Activated naive CD4-positive, alpha-beta T cell treated with anti-CD3 and anti-CD28 coated beads, Interleukin-2, amount 50 U/mL, for 72 hours (primary cell): Measurements from ENCODE around the gene CNTNAP5. TPM values are rescaled to one million over a fixed set of nuclear protein-coding genes. Genes with fewer than 3 reads are reported as not detected.

Experiments used
- ATAC-seq, 2 donors: fragments of 150-1000 bp; cut with Tn5 transposase; 2 replicates each; pipeline ENCODE4 v1.10.0; 2021; ENCODE audit warnings: mild to moderate bottlenecking in 2 of 2, moderate library complexity in 2 of 2
- DNase-seq, 2 donors: peaks; one replicate each; pipeline ENCODE4 v3.0.0; 2021 to 2022; ENCODE audit warnings: low spot score in 2 of 2
- H3K27ac Mint-ChIP-seq, 2 donors: one replicate each; pipeline ENCODE4 v1.8.0; 2022; ENCODE audit warnings: mild to moderate bottlenecking in 2 of 2, mixed read lengths in 2 of 2
- H3K36me3 Mint-ChIP-seq, 2 donors: one replicate each; pipeline ENCODE4 v1.8.0; 2022; ENCODE audit warnings: mixed read lengths in 2 of 2
- H3K9me3 Mint-ChIP-seq, 2 donors: one replicate each; pipeline ENCODE4 v1.8.0; 2022; ENCODE audit warnings: mixed read lengths in 2 of 2
- total RNA-seq, 2 donors: library from RNA; stranded (reverse); gene quantifications; one replicate each; pipeline ENCODE4 v1.2.3, GENCODE V29; 2022

The CNTNAP5 gene
- total RNA-seq, 2 donors from 2014 or later, result not detected

DNA sequence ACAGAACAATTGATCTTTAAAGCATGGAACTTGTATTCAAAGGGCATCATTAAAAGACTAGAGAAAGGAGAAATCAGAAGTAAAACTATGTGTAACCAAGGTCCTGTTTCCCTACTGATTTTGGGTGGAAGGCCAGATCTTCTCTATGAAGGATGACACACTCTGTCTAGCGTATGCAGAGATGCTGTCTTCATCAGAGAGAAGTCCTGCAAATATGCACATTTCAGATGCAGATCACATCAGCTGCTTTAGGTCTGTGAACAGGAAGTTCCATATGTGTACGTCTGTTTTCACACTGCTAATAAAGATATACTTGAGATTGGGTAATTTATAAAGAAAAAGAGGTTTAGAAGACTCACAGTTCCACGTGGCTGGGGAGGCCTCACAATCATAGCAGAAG lies 857.3 kb downstream of the CNTNAP5 start:
- Mint-ChIP-seq H3K9me3 (peaks cover 7 to 26% of the 10 kb centered on the region in 2 donors), H3K27ac (no peak overlapping the region), H3K36me3 (no peaks in the 10 kb centered on the region)
- ATAC-seq (no peak), DNase-seq (no peak)

DNA sequence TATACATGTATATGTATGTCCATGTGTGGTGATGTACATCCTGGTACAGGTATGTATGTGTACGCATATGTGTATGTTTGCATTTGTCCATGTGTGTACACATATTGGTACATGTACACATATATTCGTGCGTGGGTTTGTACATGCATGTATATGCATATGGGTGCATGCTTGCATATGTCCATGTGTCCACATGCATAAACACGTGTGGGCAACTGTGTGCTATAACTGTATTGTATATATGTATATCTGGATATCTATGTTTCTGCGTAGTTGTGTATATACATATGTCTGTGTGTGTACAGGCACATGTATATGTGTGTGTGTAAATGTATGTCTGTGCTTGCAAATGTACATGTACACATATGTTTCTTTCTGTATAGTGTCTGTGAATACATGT lies 858.5 kb downstream of the CNTNAP5 start:
- ATAC-seq, result no peak

DNA sequence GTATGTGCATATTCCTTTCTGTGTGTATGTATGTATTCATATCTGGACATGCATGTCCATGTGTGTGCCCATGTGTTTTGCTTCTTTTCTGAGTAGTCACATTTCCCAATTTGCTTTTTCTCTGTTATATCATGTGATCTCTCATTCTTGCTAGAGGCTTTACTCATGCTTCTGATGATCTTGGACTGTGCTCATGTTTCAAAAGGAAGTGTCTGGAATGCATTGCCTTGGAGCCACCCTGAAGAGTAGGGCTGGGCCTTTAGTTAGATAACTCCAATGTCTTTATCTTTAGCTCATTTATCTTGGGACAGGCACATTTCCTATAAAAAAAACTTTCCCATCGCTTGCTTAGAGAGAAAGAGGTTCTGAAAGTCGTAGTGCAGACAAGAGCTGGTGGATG lies 859.2 kb downstream of the CNTNAP5 start:
- DNase-seq (no peak), ATAC-seq (no peak)
- no peaks in the 10 kb centered on the region for H3K36me3 Mint-ChIP-seq
- peaks cover 7 to 26% of the 10 kb centered on the region in 2 donors for H3K9me3 Mint-ChIP-seq
- no peak overlapping the region for H3K27ac Mint-ChIP-seq

More for the DNA sequence above, 858.5 kb downstream of the CNTNAP5 start:
- no peaks in the 10 kb centered on the region for H3K36me3 Mint-ChIP-seq
- DNase-seq, result no peak
- H3K9me3 Mint-ChIP-seq, result peaks cover 7 to 26% of the 10 kb centered on the region in 2 donors
- no peak overlapping the region for H3K27ac Mint-ChIP-seq

DNA sequence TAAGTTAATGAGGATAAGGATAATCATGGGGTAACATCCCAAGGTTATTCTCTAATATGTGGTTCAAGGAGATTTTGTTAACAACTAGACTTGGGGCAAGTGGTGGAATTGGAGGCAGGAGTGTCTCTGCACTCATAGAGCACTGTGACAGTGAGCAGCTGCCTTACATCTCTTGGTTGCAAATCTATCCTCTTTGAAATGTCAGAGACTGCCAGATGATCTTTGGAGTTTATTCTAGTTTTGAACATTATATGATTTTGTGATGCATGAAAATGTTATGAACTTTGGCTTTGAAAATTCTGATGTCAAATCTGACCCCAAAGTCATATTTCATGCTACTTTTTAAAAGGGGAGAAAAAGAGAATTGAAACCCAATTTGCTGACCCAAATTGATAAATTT lies 861.1 kb downstream of the CNTNAP5 start:
- H3K9me3 Mint-ChIP-seq, result peaks cover 6 to 28% of the 10 kb centered on the region in 2 donors
- DNase-seq, result no peak
- H3K36me3 Mint-ChIP-seq, result no peaks in the 10 kb centered on the region
- no peak overlapping the region for H3K27ac Mint-ChIP-seq
- ATAC-seq, result no peak

DNA sequence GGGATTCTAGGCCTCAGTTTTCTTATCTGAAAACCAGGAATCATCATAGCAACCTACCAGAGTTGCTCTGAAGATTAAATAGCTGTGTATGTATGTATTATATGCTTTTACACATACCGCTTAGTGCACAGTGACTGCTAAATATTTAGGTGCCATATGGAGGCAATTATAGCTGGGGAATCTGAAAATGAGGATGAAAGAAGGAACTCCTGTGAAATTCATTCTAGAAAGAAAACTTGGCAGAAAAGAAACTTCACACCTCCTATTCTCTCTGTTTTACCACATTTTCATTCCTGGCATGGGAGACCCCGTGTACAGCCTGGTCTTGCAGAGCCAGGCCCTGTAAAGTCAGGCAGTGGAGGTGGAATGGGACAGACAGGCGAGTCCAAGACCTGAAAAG lies 862.4 kb downstream of the CNTNAP5 start:
- DNase-seq, result no peak
- no peaks in the 10 kb centered on the region for H3K36me3 Mint-ChIP-seq
- no peak for ATAC-seq
- H3K9me3 Mint-ChIP-seq, result peaks cover 5 to 28% of the 10 kb centered on the region in 2 donors
- H3K27ac Mint-ChIP-seq, result no peak overlapping the region

DNA sequence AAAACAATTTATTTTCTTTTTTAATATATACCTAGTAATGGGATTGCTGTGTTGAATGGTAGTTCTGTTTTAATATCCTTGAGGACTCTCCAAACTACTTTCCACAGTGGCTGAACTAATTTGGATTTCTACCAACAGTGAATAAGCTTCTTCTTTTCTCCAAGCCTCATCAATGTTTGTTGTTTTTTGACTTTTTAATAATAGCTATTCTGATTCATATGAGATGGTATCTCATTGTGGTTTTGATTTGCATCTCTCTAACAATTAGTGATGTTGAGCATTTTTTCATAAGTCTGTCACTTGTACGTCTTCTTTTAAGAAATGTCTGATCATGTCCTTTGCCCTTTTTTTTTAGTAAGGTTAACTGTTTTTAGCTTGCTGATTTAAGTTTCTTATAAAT lies 863.3 kb downstream of the CNTNAP5 start:
- DNase-seq (no peak), ATAC-seq (no peak)

DNA sequence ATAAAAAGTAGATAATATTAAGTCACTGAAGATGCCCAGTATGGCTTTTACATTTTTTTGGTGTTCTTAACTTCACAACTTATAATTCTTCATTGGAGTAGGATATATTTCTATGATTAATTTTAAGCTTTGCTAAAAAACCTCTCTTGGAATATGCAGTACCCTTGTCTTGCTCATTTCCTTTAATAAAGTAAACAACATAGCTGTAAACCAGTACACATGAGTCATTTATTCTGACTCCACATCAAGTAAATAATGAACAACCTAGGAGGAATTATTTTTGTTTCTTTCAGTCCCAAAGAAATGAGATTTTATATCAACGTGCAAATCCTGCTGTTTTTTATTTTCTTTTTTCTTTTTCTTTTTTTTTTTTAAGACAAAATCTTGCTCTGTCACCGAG lies 869.1 kb downstream of the CNTNAP5 start:
- Mint-ChIP-seq H3K36me3 (no peaks in the 10 kb centered on the region), H3K27ac (no peak overlapping the region), H3K9me3 (peaks cover 12 to 22% of the 10 kb centered on the region in 2 donors)
- DNase-seq (no peak), ATAC-seq (no peak)

More for the DNA sequence above, 863.3 kb downstream of the CNTNAP5 start:
- no peak overlapping the region for H3K27ac Mint-ChIP-seq
- peaks cover 5 to 28% of the 10 kb centered on the region in 2 donors for H3K9me3 Mint-ChIP-seq
- H3K36me3 Mint-ChIP-seq, result no peaks in the 10 kb centered on the region

DNA sequence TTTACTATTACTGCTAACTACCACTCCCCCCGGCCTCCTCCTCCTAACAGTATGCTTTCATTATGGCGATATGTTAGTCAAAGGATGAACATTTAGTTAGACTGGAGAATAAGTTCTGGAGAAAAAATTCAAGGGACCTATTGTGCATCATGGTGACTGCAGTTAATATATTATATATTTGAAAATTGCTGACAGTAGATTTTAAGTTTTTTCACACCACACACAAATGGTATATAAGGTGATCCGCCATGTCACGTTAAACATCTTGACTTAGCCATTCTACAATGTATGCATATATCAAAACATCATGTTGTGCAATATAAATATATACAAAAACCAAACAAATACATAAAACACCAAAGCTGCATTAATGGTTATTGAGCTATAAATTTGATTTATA lies 873.7 kb downstream of the CNTNAP5 start:
- DNase-seq, result no peak
- peaks cover 0 to 5% of the 10 kb centered on the region in 2 donors for H3K36me3 Mint-ChIP-seq
- no peak overlapping the region for H3K27ac Mint-ChIP-seq
- no peak for ATAC-seq
- H3K9me3 Mint-ChIP-seq, result peaks cover 17 to 23% of the 10 kb centered on the region in 2 donors

DNA sequence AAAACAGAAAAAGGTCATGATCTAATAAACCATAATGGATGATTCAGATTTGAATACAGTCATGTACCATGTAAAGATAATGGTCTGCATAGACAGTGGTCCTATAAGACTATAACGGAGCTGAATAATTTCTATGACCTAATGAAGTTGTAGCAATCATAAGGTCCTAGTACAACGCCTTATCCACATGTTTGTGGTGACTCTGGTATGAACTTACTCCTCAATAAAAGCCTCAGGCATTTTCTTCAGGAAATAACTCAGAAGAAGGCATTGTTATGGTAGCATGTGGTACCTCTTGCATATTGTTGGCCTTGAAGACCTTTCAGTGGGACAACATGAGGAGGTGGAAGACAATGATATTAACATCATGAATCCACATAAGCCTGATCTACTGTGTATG lies 883.3 kb downstream of the CNTNAP5 start:
- no peaks in the 10 kb centered on the region for H3K36me3 Mint-ChIP-seq
- no peak for ATAC-seq
- peaks cover 9 to 16% of the 10 kb centered on the region in 2 donors for H3K9me3 Mint-ChIP-seq

DNA sequence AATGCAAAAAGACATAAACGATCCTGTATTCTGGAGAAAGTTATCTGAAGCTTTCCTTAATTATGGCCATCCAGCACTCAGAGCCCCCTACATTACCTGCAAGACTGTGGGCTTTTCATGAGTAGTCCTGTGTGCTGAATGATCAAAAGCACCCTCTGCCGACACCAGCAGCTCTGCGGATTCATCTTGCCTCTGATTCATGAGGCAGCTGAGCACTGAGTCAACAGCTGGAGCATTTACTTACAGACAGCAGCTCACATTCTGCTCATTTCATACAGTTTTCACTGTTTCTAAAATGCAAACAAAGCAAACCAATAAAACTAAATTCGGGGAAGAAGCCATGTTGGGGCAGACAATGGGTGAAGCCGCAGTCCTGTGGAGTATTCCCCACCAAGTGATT lies 886.5 kb downstream of the CNTNAP5 start:
- H3K9me3 Mint-ChIP-seq, result peaks cover 5 to 17% of the 10 kb centered on the region in 2 donors
- no peaks in the 10 kb centered on the region for H3K36me3 Mint-ChIP-seq
- ATAC-seq (no peak), DNase-seq (no peak)
- no peak overlapping the region for H3K27ac Mint-ChIP-seq

More for the DNA sequence above, 883.3 kb downstream of the CNTNAP5 start:
- H3K27ac Mint-ChIP-seq, result no peak overlapping the region
- no peak for DNase-seq

DNA sequence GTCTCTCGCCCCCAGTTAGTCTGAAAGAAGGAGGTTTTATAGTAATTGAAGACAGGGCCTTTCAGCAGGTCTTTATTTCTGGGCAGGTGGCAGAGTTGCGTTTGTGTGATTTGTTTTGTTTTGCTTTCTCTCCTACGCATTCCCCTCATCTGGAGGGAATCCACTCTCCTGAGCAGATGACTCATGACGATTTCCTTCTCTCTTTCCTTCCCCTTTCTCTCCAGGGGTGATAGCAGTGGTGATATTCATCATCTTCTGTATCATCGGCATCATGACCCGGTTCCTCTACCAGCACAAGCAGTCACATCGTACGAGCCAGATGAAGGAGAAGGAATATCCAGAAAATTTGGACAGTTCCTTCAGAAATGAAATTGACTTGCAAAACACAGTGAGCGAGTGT lies 888.8 kb downstream of the CNTNAP5 start:
- DNase-seq, result no peak
- peaks cover 13 to 25% of the 10 kb centered on the region in 2 donors for H3K9me3 Mint-ChIP-seq

DNA sequence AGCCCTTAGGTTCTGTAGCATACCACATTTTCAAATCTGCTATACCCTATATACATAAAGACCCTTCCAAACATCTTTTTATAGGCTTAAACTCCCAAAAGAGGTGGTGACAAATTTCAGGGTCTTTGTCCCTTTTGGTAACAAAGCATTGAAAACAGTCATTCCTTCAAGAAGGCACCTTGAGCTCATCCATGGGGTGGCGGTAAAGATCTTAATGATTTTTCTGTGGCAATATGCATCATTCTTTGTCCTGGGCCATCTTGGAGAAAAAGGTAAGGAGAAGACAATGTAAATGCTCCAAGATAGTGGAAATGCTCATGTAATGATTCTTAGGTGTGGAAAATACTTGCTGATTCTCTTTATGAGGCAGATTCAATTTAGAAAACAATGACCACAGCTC lies 890.5 kb downstream of the CNTNAP5 start:
- no peak for ATAC-seq
- Mint-ChIP-seq H3K36me3 (no peaks in the 10 kb centered on the region), H3K27ac (no peak overlapping the region), H3K9me3 (peaks cover 10 to 19% of the 10 kb centered on the region in 2 donors)
- no peak for DNase-seq

More for the DNA sequence above, 888.8 kb downstream of the CNTNAP5 start:
- H3K27ac Mint-ChIP-seq, result no peak overlapping the region
- no peak for ATAC-seq
- no peaks in the 10 kb centered on the region for H3K36me3 Mint-ChIP-seq

DNA sequence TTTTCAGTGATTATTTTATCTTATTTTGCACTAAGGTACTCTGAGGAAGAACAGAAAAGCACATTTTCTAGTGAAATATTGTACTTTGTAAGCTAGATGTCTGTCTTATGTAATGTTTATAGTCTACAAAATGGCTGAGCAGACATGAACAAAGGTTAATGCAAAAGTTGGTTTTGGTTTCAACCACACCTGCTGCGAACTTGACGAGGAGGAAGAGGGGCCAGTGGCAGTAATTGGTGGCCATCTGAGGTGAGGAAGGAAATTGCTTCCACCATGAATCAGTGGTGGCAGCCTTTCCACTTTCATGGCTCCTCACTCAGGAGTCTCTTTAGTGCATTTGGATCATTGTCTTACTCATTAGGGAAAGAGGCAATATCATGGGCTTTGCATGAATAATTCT lies 894.2 kb downstream of the CNTNAP5 start:
- Mint-ChIP-seq H3K27ac (no peak overlapping the region), H3K36me3 (peaks cover 0 to 5% of the 10 kb centered on the region in 2 donors), H3K9me3 (peaks cover 20 to 21% of the 10 kb centered on the region in 2 donors)
- DNase-seq, result no peak
- no peak for ATAC-seq

DNA sequence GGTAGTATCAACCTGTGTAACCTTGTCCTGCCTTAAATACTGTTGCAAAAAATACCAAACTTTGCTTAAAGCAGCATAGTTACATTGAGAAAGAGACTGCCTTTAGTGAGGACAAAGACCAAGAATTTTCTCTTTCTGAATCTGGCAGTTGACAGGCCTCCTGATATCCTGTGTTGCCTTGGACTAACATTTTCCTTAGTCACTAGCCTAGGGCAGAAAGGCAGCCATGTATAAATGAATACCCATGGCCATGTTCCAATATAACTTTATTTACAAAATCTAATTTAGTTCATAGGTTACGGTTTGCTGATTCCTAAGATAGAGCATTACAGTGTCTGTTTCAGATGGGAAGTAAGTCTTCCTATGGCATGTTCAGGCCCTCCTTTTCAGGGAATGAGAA lies 895.4 kb downstream of the CNTNAP5 start:
- ATAC-seq (no peak), DNase-seq (no peak)
- Mint-ChIP-seq H3K9me3 (peaks cover 19 to 20% of the 10 kb centered on the region in 2 donors), H3K27ac (no peak overlapping the region), H3K36me3 (peaks cover 0 to 5% of the 10 kb centered on the region in 2 donors)

DNA sequence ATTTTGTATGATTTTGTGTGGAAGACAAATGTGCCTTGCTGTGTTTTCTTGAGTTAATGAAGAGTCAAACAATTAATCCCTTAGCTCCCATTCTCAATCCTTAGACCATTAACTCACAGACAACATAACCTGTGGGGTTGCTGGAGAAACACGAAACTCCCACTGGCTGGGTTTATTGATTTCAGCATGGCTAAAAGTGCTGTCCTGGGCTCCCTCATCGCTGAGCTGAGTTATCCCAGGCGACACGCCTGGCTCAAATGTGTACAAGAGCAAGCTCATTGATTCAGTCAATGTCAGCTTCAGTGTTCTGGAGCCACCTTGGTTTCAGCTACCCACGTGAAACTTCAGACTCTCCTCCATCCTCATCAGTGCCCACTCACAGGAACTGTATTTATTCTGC lies 896.1 kb downstream of the CNTNAP5 start:
- no peak for ATAC-seq
- no peak overlapping the region for H3K27ac Mint-ChIP-seq
- no peak for DNase-seq
- peaks cover 0 to 5% of the 10 kb centered on the region in 2 donors for H3K36me3 Mint-ChIP-seq
- peaks cover 23 to 24% of the 10 kb centered on the region in 2 donors for H3K9me3 Mint-ChIP-seq

DNA sequence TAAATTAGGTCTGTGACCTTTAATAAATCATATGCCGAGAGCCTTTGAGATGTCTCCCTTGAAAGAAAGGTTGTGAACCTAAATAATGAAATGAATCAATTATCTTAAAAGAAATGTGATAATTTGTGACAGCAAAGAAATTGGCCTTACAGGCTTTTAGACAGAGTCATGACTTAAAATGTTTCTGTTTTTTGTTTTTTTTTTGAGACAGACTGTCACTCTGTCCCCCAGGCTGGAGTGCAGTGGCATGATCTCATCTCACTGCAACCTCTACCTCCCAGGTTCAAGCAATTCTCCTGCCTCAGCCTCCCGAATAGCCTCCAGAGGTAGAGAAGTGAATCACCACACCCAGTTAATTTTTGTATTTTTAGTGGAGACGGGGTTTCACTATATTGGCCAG lies 898.0 kb downstream of the CNTNAP5 start:
- Mint-ChIP-seq H3K9me3 (peaks cover 28% of the 10 kb centered on the region in 2 donors), H3K27ac (no peak overlapping the region), H3K36me3 (peaks cover 0 to 11% of the 10 kb centered on the region in 2 donors)
- DNase-seq (no peak), ATAC-seq (no peak)

DNA sequence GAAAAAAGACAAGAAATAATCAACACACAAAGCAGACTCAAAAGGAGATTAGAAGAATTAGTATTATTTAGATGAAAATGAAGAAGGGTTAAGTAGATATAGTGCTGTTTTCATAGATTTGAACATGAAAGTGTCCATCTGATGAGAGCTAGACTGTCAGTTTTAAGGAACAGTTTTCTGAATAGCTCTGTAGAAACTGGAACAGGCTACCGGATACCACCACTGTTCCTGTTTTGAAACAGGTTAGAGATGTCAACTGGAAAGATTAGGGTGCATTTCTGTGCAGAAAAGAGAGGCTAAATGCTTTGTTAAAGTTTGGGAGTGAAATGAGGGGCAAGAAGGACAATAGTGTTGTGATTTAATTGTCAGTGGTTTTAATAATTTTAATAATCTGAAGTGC lies 908.8 kb downstream of the CNTNAP5 start:
- Mint-ChIP-seq H3K36me3 (peaks cover 0 to 8% of the 10 kb centered on the region in 2 donors), H3K9me3 (peaks cover 25 to 28% of the 10 kb centered on the region in 2 donors), H3K27ac (no peak overlapping the region)
- ATAC-seq (no peak), DNase-seq (no peak)

DNA sequence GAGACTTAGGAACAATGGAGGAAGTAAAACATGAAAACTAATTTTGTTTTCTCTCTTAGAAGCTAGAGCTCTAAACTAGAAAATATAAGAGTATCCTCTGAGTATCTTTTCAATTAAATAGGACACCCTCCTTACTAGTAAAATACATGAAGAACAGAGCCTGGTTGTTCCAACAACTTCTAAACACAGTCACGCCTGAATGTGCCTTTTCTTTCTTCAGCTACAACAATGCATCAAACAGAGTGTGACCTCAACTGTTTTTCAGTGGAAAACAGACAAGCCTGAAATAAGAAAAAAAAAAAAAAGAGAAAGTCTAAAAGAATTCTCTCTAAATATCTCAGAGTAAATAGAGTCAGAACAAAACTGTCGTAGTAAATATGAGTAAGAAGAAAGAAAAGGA lies 928.8 kb downstream of the CNTNAP5 start:
- no peak for ATAC-seq
- H3K36me3 Mint-ChIP-seq, result peaks cover 0 to 4% of the 10 kb centered on the region in 2 donors
- no peak overlapping the region for H3K27ac Mint-ChIP-seq
- no peak for DNase-seq
- H3K9me3 Mint-ChIP-seq, result peaks cover 16 to 26% of the 10 kb centered on the region in 2 donors

DNA sequence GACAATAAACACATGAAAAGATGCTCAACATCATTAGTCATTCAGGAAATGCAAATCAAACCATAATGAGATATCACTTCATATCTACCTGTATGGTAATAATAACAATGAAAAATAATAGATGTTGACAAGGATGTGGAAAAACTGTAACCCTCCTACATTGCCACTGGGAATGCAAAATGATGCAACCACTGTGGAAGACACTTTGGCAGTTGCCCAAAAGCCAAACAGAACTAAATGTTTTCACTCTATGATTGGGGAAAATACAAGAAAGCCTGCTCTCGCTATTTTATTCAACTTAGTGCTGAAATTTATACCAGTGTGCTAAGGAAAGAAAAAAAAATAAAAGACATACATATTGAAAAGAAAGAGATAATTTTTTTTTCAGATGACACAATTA lies 934.5 kb downstream of the CNTNAP5 start:
- ATAC-seq (no peak), DNase-seq (no peak)
- no peak overlapping the region for H3K27ac Mint-ChIP-seq

More for the DNA sequence above, 934.5 kb downstream of the CNTNAP5 start:
- peaks cover 8 to 22% of the 10 kb centered on the region in 2 donors for H3K9me3 Mint-ChIP-seq
- no peaks in the 10 kb centered on the region for H3K36me3 Mint-ChIP-seq
